WTC11 (cell line): Measurements from ENCODE around the gene CEACAM19. TPM values are rescaled to one million over a fixed set of nuclear protein-coding genes. Genes with fewer than 3 reads are reported as not detected.
"Not testable (repeated sequence)": the region's sequence is repeated elsewhere in the genome, so short reads cannot be mapped to it uniquely, and the experiment has no call there.

Experiments used
- ATAC-seq: fragments of 200-7000 bp; cut with Tn5 transposase; 2 replicates; pipeline ENCODE4 v1.10.0; 2021; ENCODE audit warnings: mild to moderate bottlenecking, moderate library complexity
- CTCF ChIA-PET: fragments of 300-600 bp; sonication (Branson Sonifier 250); formaldehyde crosslinking; loops from one replicate; lab custom pipeline; 2021; ENCODE audit warnings: antibody characterized with exemption; lab: Charles Lee
- POLR2A ChIA-PET: fragments of 350-600 bp; sonication (Branson Sonifier 250); formaldehyde crosslinking; loops from one replicate; lab custom pipeline; 2021; ENCODE audit warnings: antibody characterized with exemption; lab: Charles Lee
- DNase-seq: peaks from one replicate; pipeline ENCODE4 v3.0.0; 2021; ENCODE audit warnings: low spot score
- H3K27ac Mint-ChIP-seq: 2 replicates; pipeline ENCODE4 v1.8.0; 2021; ENCODE audit warnings: mixed read lengths
- H3K27me3 Mint-ChIP-seq: 2 replicates; pipeline ENCODE4 v1.8.0; 2021; ENCODE audit warnings: low read depth, mild to moderate bottlenecking, moderate library complexity, mixed read lengths
- H3K36me3 Mint-ChIP-seq: 2 replicates; pipeline ENCODE4 v1.8.0; 2021; ENCODE audit warnings: mixed read lengths
- H3K4me1 Mint-ChIP-seq: 2 replicates; pipeline ENCODE4 v1.8.0; 2022; ENCODE audit warnings: mixed read lengths
- H3K4me3 Mint-ChIP-seq: 2 replicates; pipeline ENCODE4 v1.8.0; 2021; ENCODE audit warnings: mild to moderate bottlenecking, moderate library complexity, mixed read lengths
- H3K9me3 Mint-ChIP-seq: 2 replicates; pipeline ENCODE4 v1.8.0; 2021; ENCODE audit warnings: mixed read lengths
- CBFB ChIP-seq: sonication (generic); formaldehyde crosslinking; IDR thresholded peaks from 2 replicates; pipeline ENCODE4 v1.8.1; 2022; ENCODE audit warnings: mild to moderate bottlenecking, low read depth, missing genetic modification reagents
- CREB1 ChIP-seq: sonication (generic); formaldehyde crosslinking; IDR thresholded peaks from 2 replicates; pipeline ENCODE4 v1.8.0; 2023; ENCODE audit warnings: mild to moderate bottlenecking, missing genetic modification reagents
- GABPB1 ChIP-seq: sonication (generic); formaldehyde crosslinking; IDR thresholded peaks from 2 replicates; pipeline ENCODE4 v1.8.1; 2023; ENCODE audit warnings: mild to moderate bottlenecking, missing genetic modification reagents
- GRHL2 ChIP-seq: fragments of 250-450 bp; sonication (Bioruptor Pico); IDR thresholded peaks from 2 replicates; pipeline ENCODE4 v1.8.0; 2022; ENCODE audit warnings: mild to moderate bottlenecking, moderate library complexity; ENCODE audit not compliant: insufficient replicate concordance, severe bottlenecking
- HMGA2 ChIP-seq: fragments of 250-450 bp; sonication (Bioruptor Pico); IDR thresholded peaks from 2 replicates; pipeline ENCODE4 v1.4.0; 2021; ENCODE audit warnings: mild to moderate bottlenecking, moderate library complexity
- IRF2 ChIP-seq: sonication (generic); formaldehyde crosslinking; IDR thresholded peaks from 2 replicates; pipeline ENCODE4 v1.8.0; 2022; ENCODE audit warnings: low read depth, missing genetic modification reagents, borderline replicate concordance
- TCF7 ChIP-seq: sonication (generic); formaldehyde crosslinking; IDR thresholded peaks from 2 replicates; pipeline ENCODE4 v1.8.0; 2022; ENCODE audit warnings: mild to moderate bottlenecking, low read depth, missing genetic modification reagents, moderate library complexity
- USF2 ChIP-seq: sonication (generic); formaldehyde crosslinking; IDR thresholded peaks from 2 replicates; pipeline ENCODE4 v1.8.1; 2023; ENCODE audit warnings: mild to moderate bottlenecking, missing genetic modification reagents, moderate library complexity
- ZBTB43 ChIP-seq: sonication (generic); formaldehyde crosslinking; IDR thresholded peaks from 2 replicates; pipeline ENCODE4 v1.8.1; 2023; ENCODE audit warnings: mild to moderate bottlenecking, missing genetic modification reagents
- ZNF121 ChIP-seq: sonication (generic); formaldehyde crosslinking; IDR thresholded peaks from 2 replicates; pipeline ENCODE4 v1.8.0; 2023; ENCODE audit warnings: missing genetic modification reagents
- ZNF263 ChIP-seq: sonication (generic); formaldehyde crosslinking; IDR thresholded peaks from 2 replicates; pipeline ENCODE4 v1.8.1; 2022; ENCODE audit warnings: low read depth, mild to moderate bottlenecking, moderate library complexity, missing genetic modification reagents
- ZNF416 ChIP-seq: fragments of 250-450 bp; sonication (Bioruptor Pico); IDR thresholded peaks from 2 replicates; pipeline ENCODE4 v1.9.0; 2021; ENCODE audit warnings: mild to moderate bottlenecking, inconsistent platforms
- total RNA-seq: library from RNA; stranded (reverse); gene quantifications from 3 replicates; pipeline ENCODE4 v1.2.3, GENCODE V29; 2021

The CEACAM19 gene
- total RNA-seq, 1 experiment from 2014 or later, result 2.9 TPM

- TF ChIP-seq GRHL2 (CRISPR knock-in tag), result no peak
- TF ChIP-seq USF2, result no peak
- no peak for TF ChIP-seq CBFB
- no peak for TF ChIP-seq ZNF263 (CRISPR knock-in tag)
- no peak for TF ChIP-seq ZNF416 (CRISPR knock-in tag)
- no peak for TF ChIP-seq GABPB1 (CRISPR knock-in tag)
- H3K4me1 Mint-ChIP-seq, result peaks cover 13% of the 10 kb centered on the region
- H3K9me3 Mint-ChIP-seq, result no peaks in the 10 kb centered on the region; the same call in 1 of the 2 replicates
- CTCF ChIA-PET, result interaction anchor here (1.5 to 6.5 kb wide), 2 partner anchors 93 to 106 kb away, joined by 4 to 44 read pairs; no protein-coding TSS in a partner anchor
- no peak for ATAC-seq
- POLR2A ChIA-PET, result no interaction called here
- no peak overlapping the region for H3K4me3 Mint-ChIP-seq
- no peak overlapping the region for H3K27ac Mint-ChIP-seq
- peaks cover 4% of the 10 kb centered on the region for H3K27me3 Mint-ChIP-seq
- no peak for DNase-seq
- peaks cover 11% of the 10 kb centered on the region for H3K36me3 Mint-ChIP-seq
Observed at GRCh38 chr19:44664976-44665375, 6.3 kb upstream of the CEACAM19 start.

- Mint-ChIP-seq H3K9me3 (peaks cover 3% of the 10 kb centered on the region), H3K36me3 (peaks cover 7% of the 10 kb centered on the region), H3K27ac (no peak overlapping the region), H3K4me1 (peaks cover 13% of the 10 kb centered on the region), H3K27me3 (peaks cover 6% of the 10 kb centered on the region), H3K4me3 (no peak overlapping the region)
- no peak for DNase-seq
- ChIA-PET CTCF (interaction anchor here (0.7 to 1.9 kb wide), 4 partner anchors 12 to 104 kb away, joined by 3 to 9 read pairs (median 3); no protein-coding TSS in a partner anchor), POLR2A (no interaction called here)
- ATAC-seq, result no peak; the same call in 1 of the 2 replicates
- TF ChIP-seq HMGA2 (CRISPR knock-in tag) (peak; percentile 46; the same call in 1 of the 2 replicates), IRF2 (CRISPR knock-in tag) (no peak), ZBTB43 (CRISPR knock-in tag) (no peak)
Observed at GRCh38 chr19:44666852-44667556, 4.3 kb upstream of the CEACAM19 start.

GRCh38 chr19:44668985-44669764 lies 2.1 kb upstream of the CEACAM19 start:
- H3K4me3 Mint-ChIP-seq, result no peak overlapping the region
- no peak for ATAC-seq

GRCh38 chr19:44670027-44670426 lies 1.3 kb upstream of the CEACAM19 start:
- H3K36me3 Mint-ChIP-seq, DNase-seq, POLR2A ChIA-PET, H3K27ac Mint-ChIP-seq, H3K4me3 Mint-ChIP-seq, H3K9me3 Mint-ChIP-seq, ATAC-seq: not testable (repeated sequence)
- Mint-ChIP-seq H3K27me3 (peaks cover 15% of the 10 kb centered on the region), H3K4me1 (peaks cover 13% of the 10 kb centered on the region)
- CTCF ChIA-PET, result interaction anchor here (0.7 to 1.6 kb wide), 2 partner anchors 99 to 458 kb away, joined by 3 to 5 read pairs; partner anchors contain the start of gene ZNF227
- TF ChIP-seq ZNF121 (CRISPR knock-in tag), result peak; percentile 79
- TF ChIP-seq, all 79 proteins: peak for 1; not testable (repeated sequence) for 78

More at GRCh38 chr19:44668985-44669764, 2.1 kb upstream of the CEACAM19 start:
- Mint-ChIP-seq H3K9me3 (peaks cover 7% of the 10 kb centered on the region), H3K27ac (no peak overlapping the region; the same call in 1 of the 2 replicates), H3K27me3 (peaks cover 15% of the 10 kb centered on the region), H3K4me1 (peaks cover 13% of the 10 kb centered on the region), H3K36me3 (no peaks in the 10 kb centered on the region)
- CTCF ChIA-PET, result interaction anchor here (0.7 to 1.6 kb wide), 3 partner anchors 86 to 457 kb away, joined by 3 to 5 read pairs (median 3); partner anchors contain the start of gene ZNF227
- TF ChIP-seq CREB1 (CRISPR knock-in tag) (no peak), TCF7 (no peak), GABPB1 (CRISPR knock-in tag) (0 out of 2 replicates have a peak, but pooled peaks have one; percentile 26)
- POLR2A ChIA-PET, result no interaction called here
- DNase-seq, result no peak
